ENCODE data around the gene LINGO1. TPM values are rescaled to one million over a fixed set of nuclear protein-coding genes. Genes with fewer than 3 reads are reported as not detected.

The LINGO1 gene
- total RNA-seq, 1 donor from 2014 or later = 4.5 TPM

GRCh38 chr15:77627067-77627466 is 5.6 kb downstream of the LINGO1 start:
- Histone ChIP-seq H3K9me3 (ENCODE audit: insufficient read depth, low read depth, low read length) (no peaks in the 10 kb centered on the region), H3K36me3 (ENCODE audit: insufficient read depth, low read length) (no peaks in the 10 kb centered on the region), H3K27me3 (ENCODE audit: insufficient read depth, low read length) (peaks cover 42% of the 10 kb centered on the region), H4K20me1 (ENCODE audit: insufficient read depth, low read length) (no peaks in the 10 kb centered on the region), H3K4me3 (ENCODE audit: insufficient read depth, low read depth, low read length) (no peak overlapping the region), H2AFZ (ENCODE audit: low read depth, low read length) (no peak overlapping the region), H3K27ac (ENCODE audit: low read depth, low read length) (no peak overlapping the region), H3K4me1 (ENCODE audit: insufficient read depth, low read length) (no peaks in the 10 kb centered on the region), H3K4me2 (ENCODE audit: low read length) (no peak overlapping the region), H3K9ac (ENCODE audit: low read length) (no peak overlapping the region), H3K79me2 (ENCODE audit: insufficient read depth, low read length) (no peaks in the 10 kb centered on the region)
- Mint-ChIP-seq H3K27me3 (ENCODE audit: low read depth, unreplicated experiment) (peaks cover 31% of the 10 kb centered on the region), H3K4me1 (ENCODE audit: low read depth, unreplicated experiment) (peaks cover 9% of the 10 kb centered on the region), H3K36me3 (ENCODE audit: low read depth, unreplicated experiment) (no peaks in the 10 kb centered on the region), H3K9me3 (ENCODE audit: unreplicated experiment) (peaks cover 1% of the 10 kb centered on the region), H3K4me3 (ENCODE audit: unreplicated experiment) (no peak overlapping the region), H3K27ac (ENCODE audit: unreplicated experiment) (no peak overlapping the region)
- FAIRE-seq = no peak
- no peak for DNase-seq (ENCODE audit: low read depth)
- TF ChIP-seq EZH2 (IDR thresholded peaks at IDR 0.05; ENCODE audit: insufficient read depth, low read length) = no peak
- TF ChIP-seq CTCF (IDR thresholded peaks at IDR 0.05; ENCODE audit: insufficient read depth, low read depth, low read length) = no peak

GRCh38 chr15:77626002-77626401 is 6.7 kb downstream of the LINGO1 start:
- no peak overlapping the region for H2AFZ ChIP-seq (ENCODE audit: low read depth, low read length)
- no peaks in the 10 kb centered on the region for H3K36me3 Mint-ChIP-seq (ENCODE audit: low read depth, unreplicated experiment)
- peaks cover 1% of the 10 kb centered on the region for H3K9me3 Mint-ChIP-seq (ENCODE audit: unreplicated experiment)
- no peak overlapping the region for H3K27ac ChIP-seq (ENCODE audit: low read depth, low read length)
- H3K9me3 ChIP-seq (ENCODE audit: insufficient read depth, low read depth, low read length) = no peaks in the 10 kb centered on the region
- H3K4me3 ChIP-seq (ENCODE audit: insufficient read depth, low read depth, low read length) = no peak overlapping the region
- no peak overlapping the region for H3K4me3 Mint-ChIP-seq (ENCODE audit: unreplicated experiment)
- DNase-seq (ENCODE audit: low read depth) (no peak), FAIRE-seq (no peak)
- peaks cover 28% of the 10 kb centered on the region for H3K27me3 Mint-ChIP-seq (ENCODE audit: low read depth, unreplicated experiment)
- H3K36me3 ChIP-seq (ENCODE audit: insufficient read depth, low read length) = no peaks in the 10 kb centered on the region
- TF ChIP-seq CTCF (IDR thresholded peaks at IDR 0.05; ENCODE audit: insufficient read depth, low read depth, low read length) (no peak), EZH2 (IDR thresholded peaks at IDR 0.05; ENCODE audit: insufficient read depth, low read length) (no peak)
- H3K4me1 Mint-ChIP-seq (ENCODE audit: low read depth, unreplicated experiment) = peaks cover 12% of the 10 kb centered on the region
- H4K20me1 ChIP-seq (ENCODE audit: insufficient read depth, low read length) = no peaks in the 10 kb centered on the region
- no peak overlapping the region for H3K4me2 ChIP-seq (ENCODE audit: low read length)
- H3K4me1 ChIP-seq (ENCODE audit: insufficient read depth, low read length) = no peaks in the 10 kb centered on the region
- H3K27me3 ChIP-seq (ENCODE audit: insufficient read depth, low read length) = peaks cover 31% of the 10 kb centered on the region
- H3K27ac Mint-ChIP-seq (ENCODE audit: unreplicated experiment) = no peak overlapping the region
- no peak overlapping the region for H3K9ac ChIP-seq (ENCODE audit: low read length)
- H3K79me2 ChIP-seq (ENCODE audit: insufficient read depth, low read length) = no peaks in the 10 kb centered on the region

GRCh38 chr15:77625376-77625775 is 7.3 kb downstream of the LINGO1 start:
- DNase-seq (ENCODE audit: low read depth) (no peak), FAIRE-seq (no peak)
- peaks cover 1% of the 10 kb centered on the region for H3K9me3 Mint-ChIP-seq (ENCODE audit: unreplicated experiment)
- peaks cover 24% of the 10 kb centered on the region for H3K27me3 Mint-ChIP-seq (ENCODE audit: low read depth, unreplicated experiment)
- no peaks in the 10 kb centered on the region for H4K20me1 ChIP-seq (ENCODE audit: insufficient read depth, low read length)
- H3K4me2 ChIP-seq (ENCODE audit: low read length) = no peak overlapping the region
- H3K4me3 Mint-ChIP-seq (ENCODE audit: unreplicated experiment) = no peak overlapping the region
- no peak overlapping the region for H3K9ac ChIP-seq (ENCODE audit: low read length)
- no peak overlapping the region for H2AFZ ChIP-seq (ENCODE audit: low read depth, low read length)
- H3K27me3 ChIP-seq (ENCODE audit: insufficient read depth, low read length) = peaks cover 25% of the 10 kb centered on the region
- H3K27ac ChIP-seq (ENCODE audit: low read depth, low read length) = no peak overlapping the region
- H3K4me3 ChIP-seq (ENCODE audit: insufficient read depth, low read depth, low read length) = no peak overlapping the region
- no peak overlapping the region for H3K27ac Mint-ChIP-seq (ENCODE audit: unreplicated experiment)
- H3K4me1 Mint-ChIP-seq (ENCODE audit: low read depth, unreplicated experiment) = peaks cover 12% of the 10 kb centered on the region
- H3K36me3 Mint-ChIP-seq (ENCODE audit: low read depth, unreplicated experiment) = no peaks in the 10 kb centered on the region
- TF ChIP-seq CTCF (IDR thresholded peaks at IDR 0.05; ENCODE audit: insufficient read depth, low read depth, low read length) = no peak
- TF ChIP-seq EZH2 (IDR thresholded peaks at IDR 0.05; ENCODE audit: insufficient read depth, low read length) = no peak
- no peaks in the 10 kb centered on the region for H3K36me3 ChIP-seq (ENCODE audit: insufficient read depth, low read length)
- no peaks in the 10 kb centered on the region for H3K79me2 ChIP-seq (ENCODE audit: insufficient read depth, low read length)
- no peaks in the 10 kb centered on the region for H3K4me1 ChIP-seq (ENCODE audit: insufficient read depth, low read length)
- no peaks in the 10 kb centered on the region for H3K9me3 ChIP-seq (ENCODE audit: insufficient read depth, low read depth, low read length)
